Fibroblast of lung (primary cell): ENCODE results near the gene OSGIN1.

Source experiments
- EZH2 ChIP-seq: IDR thresholded peaks from 2 replicates; pipeline ENCODE4 v1.5.1; 2012; ENCODE audit warnings: low read length, control low read depth, mild to moderate bottlenecking; ENCODE audit errors: missing control alignments
- TF ChIP-seq, protein P1 (sequence below), 2 donors: IDR thresholded peaks in 1 of 2; conservative IDR thresholded peaks in 1 of 2; 1 replicate in 1 of 2; 2 replicates in 1 of 2; pipeline ENCODE4 v1.5.1; 2011 to 2012; ENCODE audit warnings: low read length in 2 of 2, control low read depth in 1 of 2, inconsistent platforms in 1 of 2, low read depth in 1 of 2, mild to moderate bottlenecking in 1 of 2

- TF ChIP-seq, protein P1, sequence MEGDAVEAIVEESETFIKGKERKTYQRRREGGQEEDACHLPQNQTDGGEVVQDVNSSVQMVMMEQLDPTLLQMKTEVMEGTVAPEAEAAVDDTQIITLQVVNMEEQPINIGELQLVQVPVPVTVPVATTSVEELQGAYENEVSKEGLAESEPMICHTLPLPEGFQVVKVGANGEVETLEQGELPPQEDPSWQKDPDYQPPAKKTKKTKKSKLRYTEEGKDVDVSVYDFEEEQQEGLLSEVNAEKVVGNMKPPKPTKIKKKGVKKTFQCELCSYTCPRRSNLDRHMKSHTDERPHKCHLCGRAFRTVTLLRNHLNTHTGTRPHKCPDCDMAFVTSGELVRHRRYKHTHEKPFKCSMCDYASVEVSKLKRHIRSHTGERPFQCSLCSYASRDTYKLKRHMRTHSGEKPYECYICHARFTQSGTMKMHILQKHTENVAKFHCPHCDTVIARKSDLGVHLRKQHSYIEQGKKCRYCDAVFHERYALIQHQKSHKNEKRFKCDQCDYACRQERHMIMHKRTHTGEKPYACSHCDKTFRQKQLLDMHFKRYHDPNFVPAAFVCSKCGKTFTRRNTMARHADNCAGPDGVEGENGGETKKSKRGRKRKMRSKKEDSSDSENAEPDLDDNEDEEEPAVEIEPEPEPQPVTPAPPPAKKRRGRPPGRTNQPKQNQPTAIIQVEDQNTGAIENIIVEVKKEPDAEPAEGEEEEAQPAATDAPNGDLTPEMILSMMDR (conservative IDR thresholded peaks at IDR 0.05 in 1 of 2, IDR thresholded peaks at IDR 0.05 in 1 of 2; ENCODE audit: low read depth in 1 of 2, low read length in 2 of 2), result no peak
- TF ChIP-seq EZH2, result no peak
Observed at GRCh38 chr16:83992624-83993023, 39.6 kb downstream of the OSGIN1 start.
